Measurements from ENCODE around the gene GAS7.

GRCh38 chr17:10211666-10212065 lies 13.3 kb upstream of the GAS7 start:
- no peak for TF ChIP-seq USF1 (CRISPR knock-in tag; IDR thresholded peaks at IDR 0.05)
- no peak for TF ChIP-seq ATF3 (CRISPR knock-in tag; conservative IDR thresholded peaks at IDR 0.05)
- TF ChIP-seq, protein P1, sequence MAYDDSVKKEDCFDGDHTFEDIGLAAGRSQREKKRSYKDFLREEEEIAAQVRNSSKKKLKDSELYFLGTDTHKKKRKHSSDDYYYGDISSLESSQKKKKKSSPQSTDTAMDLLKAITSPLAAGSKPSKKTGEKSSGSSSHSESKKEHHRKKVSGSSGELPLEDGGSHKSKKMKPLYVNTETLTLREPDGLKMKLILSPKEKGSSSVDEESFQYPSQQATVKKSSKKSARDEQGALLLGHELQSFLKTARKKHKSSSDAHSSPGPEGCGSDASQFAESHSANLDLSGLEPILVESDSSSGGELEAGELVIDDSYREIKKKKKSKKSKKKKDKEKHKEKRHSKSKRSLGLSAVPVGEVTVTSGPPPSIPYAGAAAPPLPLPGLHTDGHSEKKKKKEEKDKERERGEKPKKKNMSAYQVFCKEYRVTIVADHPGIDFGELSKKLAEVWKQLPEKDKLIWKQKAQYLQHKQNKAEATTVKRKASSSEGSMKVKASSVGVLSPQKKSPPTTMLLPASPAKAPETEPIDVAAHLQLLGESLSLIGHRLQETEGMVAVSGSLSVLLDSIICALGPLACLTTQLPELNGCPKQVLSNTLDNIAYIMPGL (CRISPR knock-in tag; IDR thresholded peaks at IDR 0.05), result no peak
- TF ChIP-seq SMAD3 (CRISPR knock-in tag; IDR thresholded peaks at IDR 0.05; ENCODE audit: borderline replicate concordance), result no peak
- no peak for TF ChIP-seq ELF4 (CRISPR knock-in tag; IDR thresholded peaks at IDR 0.05; ENCODE audit: low read depth)
- TF ChIP-seq MAX (CRISPR knock-in tag; IDR thresholded peaks at IDR 0.05), result no peak
- no peak for TF ChIP-seq CTCF (IDR thresholded peaks at IDR 0.05)
- TF ChIP-seq JUN (CRISPR knock-in tag; IDR thresholded peaks at IDR 0.05), result no peak
- TF ChIP-seq ATF1 (CRISPR knock-in tag; IDR thresholded peaks at IDR 0.05), result no peak
- TF ChIP-seq ZNF425 (CRISPR knock-in tag; conservative IDR thresholded peaks at IDR 0.05), result no peak
- no peak for TF ChIP-seq NR2C2 (CRISPR knock-in tag; IDR thresholded peaks at IDR 0.05)
- no peak for TF ChIP-seq ZNF423 (CRISPR knock-in tag; IDR thresholded peaks at IDR 0.05)

Measured in WTC11 (cell line).